GM12875 (cell line): Measurements from ENCODE around the gene HSH2D.

Source experiments
- H3K4me3 ChIP-seq: one replicate; pipeline ENCODE4 v1.5.1; 2011; ENCODE audit warnings: low read depth, low read length, control low read depth
- TF ChIP-seq, protein P1 (sequence below): IDR thresholded peaks from 2 replicates; pipeline ENCODE4 v1.5.1; 2011; ENCODE audit warnings: low read depth, mild to moderate bottlenecking, control low read depth, inconsistent platforms, low read length, moderate library complexity, borderline replicate concordance; ENCODE audit not compliant: insufficient read depth

The HSH2D gene

DNA sequence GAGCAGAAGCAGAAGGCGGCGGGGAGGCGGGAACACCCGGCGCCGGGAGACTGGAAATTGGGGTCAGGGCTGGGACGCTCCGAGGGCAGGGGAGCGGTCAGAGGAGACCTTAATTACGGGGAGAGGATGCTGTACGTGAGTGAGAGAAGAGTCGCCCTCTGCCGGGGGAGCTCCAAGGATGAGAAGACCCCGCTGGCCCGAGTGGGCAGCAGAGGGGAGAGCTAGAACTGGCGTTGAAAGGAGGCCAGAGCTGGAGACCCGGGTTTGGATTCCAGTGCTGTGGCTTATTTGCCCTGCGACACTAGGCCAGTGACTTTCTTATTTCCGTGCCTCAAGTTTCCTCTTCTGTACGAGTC, 42.3 kb downstream of the HSH2D start:
- TF ChIP-seq, protein P1, sequence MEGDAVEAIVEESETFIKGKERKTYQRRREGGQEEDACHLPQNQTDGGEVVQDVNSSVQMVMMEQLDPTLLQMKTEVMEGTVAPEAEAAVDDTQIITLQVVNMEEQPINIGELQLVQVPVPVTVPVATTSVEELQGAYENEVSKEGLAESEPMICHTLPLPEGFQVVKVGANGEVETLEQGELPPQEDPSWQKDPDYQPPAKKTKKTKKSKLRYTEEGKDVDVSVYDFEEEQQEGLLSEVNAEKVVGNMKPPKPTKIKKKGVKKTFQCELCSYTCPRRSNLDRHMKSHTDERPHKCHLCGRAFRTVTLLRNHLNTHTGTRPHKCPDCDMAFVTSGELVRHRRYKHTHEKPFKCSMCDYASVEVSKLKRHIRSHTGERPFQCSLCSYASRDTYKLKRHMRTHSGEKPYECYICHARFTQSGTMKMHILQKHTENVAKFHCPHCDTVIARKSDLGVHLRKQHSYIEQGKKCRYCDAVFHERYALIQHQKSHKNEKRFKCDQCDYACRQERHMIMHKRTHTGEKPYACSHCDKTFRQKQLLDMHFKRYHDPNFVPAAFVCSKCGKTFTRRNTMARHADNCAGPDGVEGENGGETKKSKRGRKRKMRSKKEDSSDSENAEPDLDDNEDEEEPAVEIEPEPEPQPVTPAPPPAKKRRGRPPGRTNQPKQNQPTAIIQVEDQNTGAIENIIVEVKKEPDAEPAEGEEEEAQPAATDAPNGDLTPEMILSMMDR = peak; percentile 41; the same call in 1 of the 2 replicates

DNA sequence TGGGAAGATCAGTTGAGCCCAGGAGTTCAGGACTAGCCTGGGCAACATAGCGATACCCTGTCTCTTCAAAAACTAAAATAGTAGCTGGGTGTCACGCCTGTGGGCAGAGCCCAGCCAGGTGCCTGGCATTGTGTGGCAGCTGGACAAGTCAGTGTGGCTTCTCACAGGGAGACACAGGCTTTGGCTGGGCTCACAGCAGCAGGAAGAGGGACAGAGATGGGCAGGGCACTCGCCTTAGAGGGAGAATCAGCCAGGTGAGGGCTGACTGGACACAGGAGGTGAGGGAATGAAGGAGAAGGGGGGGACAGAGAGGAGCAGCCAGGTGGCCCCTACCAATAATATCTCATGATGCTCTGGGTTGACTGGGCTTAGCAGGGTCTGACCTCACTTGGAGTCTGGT, 45.0 kb downstream of the HSH2D start:
- TF ChIP-seq, protein P1 = no peak

More for the DNA sequence above, 42.3 kb downstream of the HSH2D start:
- H3K4me3 ChIP-seq = peak overlapping the region; percentile 89

GRCh38 chr19:16190198-16190597, 46.7 kb downstream of the HSH2D start:
- TF ChIP-seq, protein P1 = no peak
- H3K4me3 ChIP-seq = no peak overlapping the region

More for the DNA sequence above, 45.0 kb downstream of the HSH2D start:
- H3K4me3 ChIP-seq = no peak overlapping the region

DNA sequence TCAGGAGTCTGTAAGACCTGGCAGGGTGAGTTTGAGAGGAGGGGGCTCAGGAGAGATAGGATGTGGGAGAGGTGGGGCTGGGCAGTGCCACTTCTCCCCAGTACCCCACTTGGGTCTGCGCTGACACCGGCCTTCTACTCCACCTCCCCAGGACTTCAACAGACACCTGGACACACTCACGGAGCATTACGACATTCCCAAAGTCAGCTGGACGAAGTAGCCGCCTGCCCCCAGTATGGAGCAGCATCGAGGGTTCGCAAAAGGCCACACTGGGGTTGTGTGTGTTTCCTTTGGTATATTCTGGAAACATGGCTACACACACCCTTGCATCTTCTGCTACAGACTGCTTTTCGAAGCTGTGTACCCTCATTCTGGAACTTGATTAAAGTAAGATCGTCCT, 47.3 kb downstream of the HSH2D start:
- TF ChIP-seq, protein P1 = no peak
- H3K4me3 ChIP-seq = no peak overlapping the region

DNA sequence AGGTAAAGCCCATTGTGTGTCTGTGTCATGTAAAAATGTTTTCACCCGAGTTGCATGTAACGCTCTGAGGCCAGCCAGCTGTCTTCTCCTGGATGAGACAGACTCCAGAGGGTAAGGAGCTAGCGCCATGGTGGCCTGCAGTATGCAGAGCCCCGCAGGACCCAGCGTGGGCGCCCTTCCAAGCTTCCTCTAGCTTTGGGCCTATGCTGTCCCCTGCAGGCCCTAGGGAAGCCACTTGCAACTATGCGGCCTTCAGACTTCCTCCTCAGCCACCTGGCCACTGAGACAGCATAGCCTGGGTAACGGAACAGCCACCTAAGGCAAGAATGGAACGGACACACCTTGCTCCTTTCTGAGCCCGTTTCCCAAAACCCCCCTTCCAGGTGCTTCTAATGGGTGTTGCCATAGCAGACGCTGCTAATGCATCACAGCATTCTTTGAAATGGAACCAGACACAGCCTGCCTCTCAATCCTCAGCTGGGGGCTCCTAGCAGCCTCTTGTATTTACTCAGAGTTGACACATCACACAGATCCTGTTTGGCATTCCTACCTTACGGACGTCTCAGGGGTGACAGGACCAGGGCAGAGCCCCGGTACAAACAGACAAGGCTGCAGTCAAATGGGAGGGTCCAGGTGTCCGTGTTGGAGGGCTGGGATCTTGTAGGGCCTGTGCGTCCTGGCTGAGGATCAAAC, 47.9 kb downstream of the HSH2D start:
- TF ChIP-seq, protein P1 = no peak
- no peak overlapping the region for H3K4me3 ChIP-seq

- TF ChIP-seq, protein P1 = no peak
- H3K4me3 ChIP-seq = no peak overlapping the region
Measured at GRCh38 chr19:16193466-16193865, 50.0 kb downstream of the HSH2D start.

GRCh38 chr19:16197188-16197621, 53.7 kb downstream of the HSH2D start:
- TF ChIP-seq, protein P1 = no peak
- peak overlapping the region; percentile 99 for H3K4me3 ChIP-seq
